HG03060 (cell line): Measurements from ENCODE around the gene PDE9A.

Experiments
- ATAC-seq: cut with Tn5 transposase; IDR thresholded peaks from one replicate; pipeline ENCODE4 v1.9.1; 2021; ENCODE audit warnings: low read depth, moderate number of reproducible peaks; ENCODE audit not compliant: unreplicated experiment

PDE9A gene

GRCh38 chr21:42734323-42734971, 81.0 kb downstream of the PDE9A start:
- no peak for ATAC-seq

- ATAC-seq = no peak
These were observed 81.6 kb downstream of the PDE9A start for GRCh38 chr21:42735061-42735460.

GRCh38 chr21:42735944-42736343, 82.5 kb downstream of the PDE9A start:
- no peak for ATAC-seq

DNA sequence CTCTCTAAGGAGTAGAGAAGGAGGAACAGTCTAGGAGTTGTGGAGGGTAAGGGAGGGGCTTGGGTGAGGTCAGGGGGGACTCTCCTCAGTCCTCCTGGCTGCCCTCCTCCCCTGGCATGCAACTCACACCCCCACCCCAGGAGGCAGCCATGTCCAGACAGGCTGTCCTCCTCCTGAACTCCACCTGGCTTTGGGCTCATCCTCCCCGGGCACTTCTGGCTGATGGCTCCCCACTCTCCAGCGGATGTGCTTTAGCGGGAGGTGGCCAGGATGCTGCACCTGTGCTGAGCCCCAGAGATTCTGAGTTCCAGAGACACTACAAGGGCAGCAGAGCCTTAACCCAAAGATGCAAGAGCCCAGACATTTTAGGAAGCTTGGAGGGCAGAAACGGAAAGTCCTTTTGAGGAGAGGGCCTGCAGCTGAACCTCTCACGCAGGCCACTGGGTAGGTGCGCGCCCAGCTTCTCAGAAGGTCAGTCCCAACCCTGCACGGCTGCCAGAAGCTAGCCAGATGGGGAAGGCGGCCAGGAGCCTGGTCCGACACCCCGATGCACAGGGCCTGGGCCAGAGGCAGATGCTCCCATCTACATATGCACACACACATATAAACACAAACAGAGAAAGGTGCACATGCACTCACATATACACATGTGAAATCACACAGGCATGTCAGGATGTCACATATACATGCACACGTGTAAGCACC, 83.4 kb downstream of the PDE9A start:
- ATAC-seq = no peak

DNA sequence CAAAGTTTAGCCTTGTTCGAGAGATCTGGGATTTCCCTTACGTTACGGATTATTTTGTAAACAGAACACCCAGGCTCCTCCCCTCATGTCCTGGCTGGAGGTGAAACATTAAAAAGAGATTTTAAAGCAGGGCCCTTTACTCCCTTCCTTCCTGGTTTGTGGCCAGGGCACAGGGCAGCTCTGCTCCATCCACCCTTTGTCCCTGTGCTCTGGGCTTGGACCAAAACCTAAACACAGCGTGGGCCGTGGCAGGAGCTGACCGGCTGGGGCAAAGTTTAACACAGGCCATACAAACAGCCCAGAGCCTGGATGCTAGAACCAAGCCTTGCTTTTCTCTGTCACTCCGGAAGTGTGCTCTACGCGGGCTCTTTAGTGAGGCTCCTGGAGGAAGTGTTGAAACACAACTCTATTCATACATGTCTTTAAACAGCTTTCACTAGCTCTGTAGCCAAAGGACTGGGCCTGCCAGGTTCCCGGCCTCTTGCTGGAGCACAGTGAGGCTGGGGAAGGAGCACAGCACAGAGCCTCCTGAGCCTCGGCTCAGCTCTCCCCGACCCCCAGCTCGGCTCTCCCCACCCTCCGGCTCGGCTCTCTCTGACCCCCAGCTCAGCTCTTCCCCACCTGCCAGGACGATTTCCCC, 84.7 kb downstream of the PDE9A start:
- no peak for ATAC-seq

GRCh38 chr21:42739061-42739931, 85.9 kb downstream of the PDE9A start:
- no peak for ATAC-seq

DNA sequence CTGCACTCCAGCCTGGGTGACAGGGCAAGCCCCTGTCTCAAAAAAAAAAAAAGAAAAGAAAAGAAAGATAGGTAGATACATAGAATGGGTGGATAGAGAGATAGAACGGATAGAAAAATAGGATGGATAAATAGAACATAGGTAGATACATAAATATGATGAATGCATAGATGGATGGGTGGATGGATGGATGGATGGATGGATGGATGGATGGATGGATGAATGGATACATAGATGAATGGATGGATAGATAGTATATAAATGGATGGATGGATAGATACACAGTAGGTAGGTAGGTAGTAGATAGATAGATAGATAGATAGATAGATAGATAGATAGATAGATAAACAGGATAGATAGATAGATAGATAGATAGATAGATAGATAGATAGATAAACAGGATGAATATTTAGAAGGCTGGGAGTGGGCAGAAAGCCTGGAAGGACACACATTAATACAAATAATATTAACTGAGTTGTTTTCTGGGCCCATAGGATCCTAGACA, 87.0 kb downstream of the PDE9A start:
- no peak for ATAC-seq

DNA sequence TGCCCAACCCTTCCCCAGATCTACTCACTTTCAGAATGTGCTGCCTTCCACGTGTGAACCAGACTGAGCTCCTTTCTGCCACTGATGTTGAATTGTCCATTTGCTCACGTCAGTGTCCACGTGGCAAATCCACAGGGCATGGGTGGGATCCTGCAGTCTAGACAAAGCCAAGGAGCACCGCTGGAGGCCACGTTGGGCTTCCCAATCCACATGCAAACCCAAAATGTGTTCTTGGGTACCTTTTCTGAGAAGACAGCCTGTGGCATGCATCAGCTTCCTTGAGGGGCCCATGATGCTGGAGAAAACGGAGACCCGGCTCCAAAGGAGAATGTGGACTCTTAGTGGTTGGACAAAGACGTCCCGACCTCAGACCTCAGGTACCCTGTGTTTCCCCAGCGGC, 87.6 kb downstream of the PDE9A start:
- ATAC-seq = no peak

DNA sequence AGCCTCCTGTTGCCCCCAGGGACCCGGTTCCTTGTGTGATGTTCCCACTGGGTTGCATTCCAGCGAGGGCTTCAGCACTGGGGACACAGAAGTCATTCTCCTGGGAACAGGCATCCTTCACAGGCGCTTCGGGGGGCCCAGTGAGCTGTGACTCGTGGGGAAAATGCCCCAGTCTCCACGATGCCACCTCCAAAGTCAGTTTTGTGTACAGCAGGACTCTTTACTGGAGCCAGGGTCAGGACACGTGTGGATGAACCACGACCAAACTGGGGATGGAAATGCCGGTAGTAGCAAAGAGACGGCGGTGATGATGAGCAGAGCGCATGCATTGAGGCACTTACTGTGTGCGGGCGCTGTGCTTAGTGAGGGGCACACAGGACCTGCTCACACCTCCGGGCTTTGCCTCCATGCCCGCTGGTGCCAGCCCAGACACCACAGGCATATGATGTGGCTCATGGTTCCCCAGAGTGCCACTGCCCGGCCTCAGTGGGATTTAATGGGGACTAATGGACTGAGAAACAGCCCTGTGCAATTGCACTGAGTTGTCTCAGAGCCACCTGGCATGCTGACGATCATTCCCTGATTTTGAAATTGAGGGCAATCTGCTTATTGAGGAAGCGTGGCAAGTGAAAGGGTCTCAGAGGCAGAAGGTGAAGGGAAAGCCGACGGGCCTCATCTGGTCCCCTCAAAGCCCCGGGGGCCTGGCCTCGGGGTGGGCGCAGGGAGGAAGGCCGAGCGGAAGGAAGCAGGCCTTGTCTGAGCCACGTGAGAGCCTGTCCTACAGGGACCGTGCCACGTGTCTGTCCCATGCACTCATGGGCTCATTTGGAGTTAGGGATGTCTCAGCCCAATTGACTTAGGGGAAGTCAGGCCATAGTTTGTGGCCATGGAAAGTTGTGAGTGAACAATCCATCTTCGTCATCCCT, 91.4 kb downstream of the PDE9A start:
- no peak for ATAC-seq

GRCh38 chr21:42745511-42746239, 92.3 kb downstream of the PDE9A start:
- ATAC-seq = no peak

- no peak for ATAC-seq
These were observed 92.8 kb downstream of the PDE9A start for GRCh38 chr21:42746240-42746592.

DNA sequence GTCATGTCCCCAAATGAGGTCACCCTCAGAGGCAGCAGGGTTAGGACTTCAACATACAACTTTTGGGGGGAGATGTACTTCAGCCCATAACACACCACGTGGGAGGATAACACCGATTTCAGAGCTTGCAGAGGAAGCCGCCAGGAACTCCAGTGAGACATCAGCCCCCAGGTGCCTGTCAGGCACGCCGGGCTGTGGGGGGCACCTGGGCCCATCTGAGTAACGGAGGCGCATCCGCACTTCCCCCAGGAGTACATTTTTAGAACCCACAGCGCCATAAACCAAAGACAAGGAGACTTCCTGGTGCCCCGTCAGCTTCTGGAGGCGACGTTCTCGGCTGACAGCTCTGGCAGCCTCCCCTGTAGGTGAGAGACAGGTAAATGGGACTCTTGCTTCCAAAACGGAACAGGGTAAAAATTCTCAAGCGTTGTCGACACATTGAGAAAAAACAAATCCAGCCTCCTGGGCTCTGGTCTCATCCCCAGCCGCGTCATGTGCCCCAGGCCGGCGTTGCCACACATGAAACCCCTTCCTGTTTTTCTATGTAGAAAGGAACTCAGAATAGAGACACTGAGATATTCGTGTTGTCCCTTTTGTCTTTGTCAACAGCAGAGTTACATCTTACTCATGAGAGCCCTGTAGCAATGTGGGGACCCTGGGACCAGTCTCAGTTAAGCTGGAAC, 93.3 kb downstream of the PDE9A start:
- ATAC-seq = no peak

DNA sequence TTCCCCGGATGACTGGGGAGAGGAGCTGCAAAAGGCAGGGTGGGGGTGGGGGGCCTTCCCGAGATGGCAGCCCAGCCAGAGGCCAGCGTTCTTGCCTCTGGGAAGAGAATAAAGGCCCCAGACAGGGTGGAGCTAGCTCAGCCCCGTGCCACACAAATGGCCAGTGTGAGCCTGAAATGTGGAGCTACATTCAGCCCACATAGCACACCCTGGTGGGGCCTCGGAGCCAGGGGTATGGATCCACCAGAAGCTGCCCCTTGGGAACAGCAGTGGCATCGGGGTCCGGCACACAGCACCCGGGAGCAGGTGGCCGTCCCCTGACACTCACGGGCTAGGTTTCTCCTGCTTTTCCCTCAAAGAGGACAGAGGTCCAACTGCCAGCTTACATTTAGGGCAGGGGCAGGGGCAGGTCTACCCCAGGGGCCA, 93.9 kb downstream of the PDE9A start:
- no peak for ATAC-seq

- no peak for ATAC-seq
These were observed 94.4 kb downstream of the PDE9A start for GRCh38 chr21:42747746-42748351.

GRCh38 chr21:42748620-42749176, 95.3 kb downstream of the PDE9A start:
- ATAC-seq = no peak

GRCh38 chr21:42750737-42751530, 97.5 kb downstream of the PDE9A start:
- ATAC-seq = no peak

DNA sequence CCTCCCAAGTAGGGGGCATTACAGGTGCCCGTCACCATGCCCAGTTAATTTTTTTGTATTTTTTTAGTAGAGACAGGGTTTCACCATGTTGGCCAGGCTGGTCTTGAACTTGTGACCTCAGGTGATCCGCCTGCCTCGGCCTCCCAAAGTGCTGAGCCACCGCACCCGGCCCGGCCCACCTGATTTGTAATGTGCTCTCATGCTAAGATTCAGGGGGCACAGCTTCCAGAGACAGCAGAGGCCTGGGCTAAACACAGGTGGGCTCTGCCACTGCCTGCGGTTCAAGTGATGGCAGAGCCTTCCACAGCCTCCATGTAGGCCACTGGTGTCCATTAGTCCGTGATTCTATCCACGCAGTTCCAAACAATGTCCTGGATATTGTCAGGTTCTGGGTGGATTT, 98.4 kb downstream of the PDE9A start:
- ATAC-seq = no peak
